Smooth muscle cell (in vitro differentiated cells): ENCODE results near the gene DRC7. TPM values are rescaled to one million over a fixed set of nuclear protein-coding genes. Genes with fewer than 3 reads are reported as not detected.
"Not testable (repeated sequence)": the region's sequence is repeated elsewhere in the genome, so short reads cannot be mapped to it uniquely, and the experiment has no call there.

ENCODE experiments used
- DNase-seq: peaks from one replicate; lab custom pipeline; 2025; ENCODE audit not compliant: unreplicated experiment; lab: John Stamatoyannopoulos, UW
- H2AFZ ChIP-seq: fragments of 200-600 bp; sonication (generic); 2 replicates; pipeline ENCODE4 v1.6.0; 2016; ENCODE audit warnings: antibody characterized with exemption, low read depth, mild to moderate bottlenecking
- H3F3A ChIP-seq: fragments of 200-600 bp; sonication (generic); 2 replicates; pipeline ENCODE4 v1.6.0; 2017; ENCODE audit warnings: antibody characterized with exemption, low read depth
- H3K27ac ChIP-seq: fragments of 200-600 bp; sonication (generic); 2 replicates; pipeline ENCODE4 v1.5.1; 2016; ENCODE audit warnings: low read depth, mild to moderate bottlenecking
- H3K27me3 ChIP-seq: fragments of 200-600 bp; sonication (generic); 2 replicates; pipeline ENCODE4 v1.6.1; 2016; ENCODE audit warnings: low read depth, mild to moderate bottlenecking
- H3K36me3 ChIP-seq: fragments of 200-600 bp; sonication (generic); 2 replicates; pipeline ENCODE4 v1.5.1; 2016; ENCODE audit warnings: low read depth
- H3K4me1 ChIP-seq: fragments of 200-600 bp; sonication (generic); 2 replicates; pipeline ENCODE4 v1.5.1; 2016; ENCODE audit warnings: low read depth
- H3K4me2 ChIP-seq: fragments of 200-600 bp; sonication (generic); 2 replicates; pipeline ENCODE4 v1.6.0; 2016; ENCODE audit warnings: mild to moderate bottlenecking
- H3K4me3 ChIP-seq: fragments of 200-600 bp; sonication (generic); 2 replicates; pipeline ENCODE4 v1.5.1; 2016; ENCODE audit warnings: mild to moderate bottlenecking
- H3K79me2 ChIP-seq: fragments of 200-600 bp; sonication (generic); 2 replicates; pipeline ENCODE4 v1.6.0; 2016; ENCODE audit warnings: low read depth, mild to moderate bottlenecking
- H3K9ac ChIP-seq: fragments of 200-600 bp; sonication (generic); 2 replicates; pipeline ENCODE4 v1.6.0; 2016; ENCODE audit warnings: low read depth
- H3K9me3 ChIP-seq: fragments of 200-600 bp; sonication (generic); replicated peaks from 2 replicates; pipeline ENCODE4 v1.5.1; 2016; ENCODE audit warnings: low read depth
- H4K20me1 ChIP-seq: fragments of 200-600 bp; sonication (generic); 2 replicates; pipeline ENCODE4 v1.6.0; 2016; ENCODE audit warnings: low read depth
- CTCF ChIP-seq: fragments of 200-600 bp; sonication (generic); IDR thresholded peaks from 2 replicates; pipeline ENCODE4 v1.5.1; 2017; ENCODE audit warnings: borderline replicate concordance, mild to moderate bottlenecking, antibody characterized with exemption; ENCODE audit not compliant: insufficient read depth, poor library complexity, severe bottlenecking
- WGBS: methylation state at CpG from one replicate; pipeline ENCODE4 v1.1.7; 2016; ENCODE audit warnings: low lambda C conversion rate; 5-methylcytosine and 5-hydroxymethylcytosine counted together
- polyA plus RNA-seq: library from polyadenylated mRNA; unstranded; fragments of >200 nt; fragmentation: Nextera tagmentation; extraction: Ambion mirVana; gene quantifications from 2 replicates; pipeline ENCODE4 v1.2.1, GENCODE V29; 2016
- total RNA-seq: library from RNA; depleted of rRNA; stranded (reverse); fragments of >200 nt; gene quantifications from 2 replicates; pipeline ENCODE4 v1.2.3, GENCODE V29; 2014

Gene DRC7
- total and polyA plus RNA-seq, 2 experiments from 2014 or later = 0.94 TPM; not detected in 1

GRCh38 chr16:57728336-57729181 lies 34.0 kb downstream of the DRC7 start:
- no peaks in the 10 kb centered on the region for H3K4me1 ChIP-seq
- no peak for TF ChIP-seq CTCF
- no peaks in the 10 kb centered on the region for H3K9me3 ChIP-seq
- peaks cover 5% of the 10 kb centered on the region for H3F3A ChIP-seq
- H3K4me2 ChIP-seq = no peak overlapping the region
- H2AFZ ChIP-seq = no peak overlapping the region
- no peaks in the 10 kb centered on the region for H3K36me3 ChIP-seq
- H3K27ac ChIP-seq = no peak overlapping the region
- H3K4me3 ChIP-seq = no peak overlapping the region
- no peak overlapping the region for H3K9ac ChIP-seq
- H4K20me1 ChIP-seq = no peaks in the 10 kb centered on the region
- H3K27me3 ChIP-seq = no peaks in the 10 kb centered on the region
- no peak for DNase-seq
- H3K79me2 ChIP-seq = no peaks in the 10 kb centered on the region
- 96% methylated on average over 14 of the region's 14 CpGs for WGBS

- no peak overlapping the region for H3K27ac ChIP-seq
- H3K4me1 ChIP-seq = peaks cover 2% of the 10 kb centered on the region
- H2AFZ ChIP-seq = no peak overlapping the region
- peaks cover 8% of the 10 kb centered on the region for H3F3A ChIP-seq
- H3K4me3 ChIP-seq = no peak overlapping the region
- no peak for TF ChIP-seq CTCF
- WGBS = 50% methylated on average over 1 of the region's 1 CpG
- no peaks in the 10 kb centered on the region for H3K79me2 ChIP-seq
- no peak overlapping the region for H3K9ac ChIP-seq
- H3K27me3 ChIP-seq = no peaks in the 10 kb centered on the region
- H3K4me2 ChIP-seq = no peak overlapping the region
- no peaks in the 10 kb centered on the region for H3K9me3 ChIP-seq
- no peaks in the 10 kb centered on the region for H3K36me3 ChIP-seq
- no peaks in the 10 kb centered on the region for H4K20me1 ChIP-seq
- no peak for DNase-seq
Measured at GRCh38 chr16:57729182-57729484, 34.5 kb downstream of the DRC7 start.

- H3K27me3 ChIP-seq, H2AFZ ChIP-seq, H3K9ac ChIP-seq, H3K36me3 ChIP-seq, H3K9me3 ChIP-seq, H3F3A ChIP-seq, H3K4me3 ChIP-seq, H3K79me2 ChIP-seq, H3K27ac ChIP-seq, H3K4me1 ChIP-seq, H4K20me1 ChIP-seq, H3K4me2 ChIP-seq, DNase-seq: not testable (repeated sequence)
- WGBS = no CpG with 5 or more reads among the region's 6 CpGs
Measured at GRCh38 chr16:57729852-57730251, 35.2 kb downstream of the DRC7 start.

GRCh38 chr16:57730771-57731730 lies 36.4 kb downstream of the DRC7 start:
- no peak for TF ChIP-seq CTCF
- Histone ChIP-seq H3K27me3 (no peaks in the 10 kb centered on the region), H3K9ac (no peak overlapping the region), H4K20me1 (no peaks in the 10 kb centered on the region), H3K4me1 (peaks cover 8% of the 10 kb centered on the region), H3K4me2 (no peak overlapping the region), H3F3A (peaks cover 8% of the 10 kb centered on the region), H3K9me3 (no peaks in the 10 kb centered on the region), H3K4me3 (no peak overlapping the region), H2AFZ (no peak overlapping the region), H3K27ac (no peak overlapping the region), H3K79me2 (no peaks in the 10 kb centered on the region), H3K36me3 (no peaks in the 10 kb centered on the region)
- DNase-seq = no peak
- WGBS = 78% methylated on average over 13 of the region's 13 CpGs
